ENCODE data around the gene BCR. TPM values are rescaled to one million over a fixed set of nuclear protein-coding genes. Genes with fewer than 3 reads are reported as not detected.

BCR gene
- total and polyA plus RNA-seq, 7 donors, result 2.7 to 7.7 (median 6.5) TPM

- Histone ChIP-seq H3K36me3 (ENCODE audit: insufficient read depth in 1 of 2, low read depth in 1 of 2) (no peaks in the 10 kb centered on the region), H3K27me3 (ENCODE audit: insufficient read depth in 3 of 3, low read length in 2 of 3) (peaks cover 0 to 6% (median 5%) of the 10 kb centered on the region in 3 donors), H3K4me1 (no peaks in the 10 kb centered on the region), H3K4me3 (no peak overlapping the region), H3K27ac (no peak overlapping the region), H3K9me3 (no peaks in the 10 kb centered on the region)
- no peak for ATAC-seq
- intact Hi-C loops (cut with DNase I), result no loop called here
- TF ChIP-seq, protein P1, sequence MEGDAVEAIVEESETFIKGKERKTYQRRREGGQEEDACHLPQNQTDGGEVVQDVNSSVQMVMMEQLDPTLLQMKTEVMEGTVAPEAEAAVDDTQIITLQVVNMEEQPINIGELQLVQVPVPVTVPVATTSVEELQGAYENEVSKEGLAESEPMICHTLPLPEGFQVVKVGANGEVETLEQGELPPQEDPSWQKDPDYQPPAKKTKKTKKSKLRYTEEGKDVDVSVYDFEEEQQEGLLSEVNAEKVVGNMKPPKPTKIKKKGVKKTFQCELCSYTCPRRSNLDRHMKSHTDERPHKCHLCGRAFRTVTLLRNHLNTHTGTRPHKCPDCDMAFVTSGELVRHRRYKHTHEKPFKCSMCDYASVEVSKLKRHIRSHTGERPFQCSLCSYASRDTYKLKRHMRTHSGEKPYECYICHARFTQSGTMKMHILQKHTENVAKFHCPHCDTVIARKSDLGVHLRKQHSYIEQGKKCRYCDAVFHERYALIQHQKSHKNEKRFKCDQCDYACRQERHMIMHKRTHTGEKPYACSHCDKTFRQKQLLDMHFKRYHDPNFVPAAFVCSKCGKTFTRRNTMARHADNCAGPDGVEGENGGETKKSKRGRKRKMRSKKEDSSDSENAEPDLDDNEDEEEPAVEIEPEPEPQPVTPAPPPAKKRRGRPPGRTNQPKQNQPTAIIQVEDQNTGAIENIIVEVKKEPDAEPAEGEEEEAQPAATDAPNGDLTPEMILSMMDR (IDR thresholded peaks at IDR 0.05), result no peak
- no peak for DNase-seq
- 75 to 79% (median 76%) methylated on average over 6 of the region's 6 CpGs for WGBS, 3 donors
These were observed 14.1 kb upstream of the BCR start for GRCh38 chr22:23166042-23166831.

GRCh38 chr22:23166841-23167616 lies 13.3 kb upstream of the BCR start:
- 64 to 78% (median 77%) methylated on average over 10 of the region's 10 CpGs for WGBS, 3 donors
- DNase-seq (no peak), ATAC-seq (no peak)
- Histone ChIP-seq H3K4me3 (no peak overlapping the region), H3K9me3 (no peaks in the 10 kb centered on the region), H3K27me3 (ENCODE audit: insufficient read depth in 3 of 3, low read length in 2 of 3) (peaks cover 0 to 6% (median 5%) of the 10 kb centered on the region in 3 donors), H3K27ac (no peak overlapping the region), H3K4me1 (no peaks in the 10 kb centered on the region), H3K36me3 (ENCODE audit: insufficient read depth in 1 of 2, low read depth in 1 of 2) (no peaks in the 10 kb centered on the region)
- TF ChIP-seq, protein P1 (IDR thresholded peaks at IDR 0.05), result no peak
- intact Hi-C loops (cut with DNase I), result no loop called here

GRCh38 chr22:23168391-23169042 lies 11.8 kb upstream of the BCR start:
- 78 to 88% (median 80%) methylated on average over 9 of the region's 9 CpGs for WGBS, 3 donors
- intact Hi-C loops (cut with DNase I), result no loop called here
- Histone ChIP-seq H3K27ac (no peak overlapping the region), H3K27me3 (ENCODE audit: insufficient read depth in 3 of 3, low read length in 2 of 3) (peaks cover 0 to 6% (median 5%) of the 10 kb centered on the region in 3 donors), H3K9me3 (no peaks in the 10 kb centered on the region), H3K4me1 (no peaks in the 10 kb centered on the region), H3K36me3 (ENCODE audit: insufficient read depth in 1 of 2, low read depth in 1 of 2) (no peaks in the 10 kb centered on the region), H3K4me3 (no peak overlapping the region)
- TF ChIP-seq, protein P1 (IDR thresholded peaks at IDR 0.05), result no peak
- DNase-seq, result no peak
- no peak for ATAC-seq

DNA sequence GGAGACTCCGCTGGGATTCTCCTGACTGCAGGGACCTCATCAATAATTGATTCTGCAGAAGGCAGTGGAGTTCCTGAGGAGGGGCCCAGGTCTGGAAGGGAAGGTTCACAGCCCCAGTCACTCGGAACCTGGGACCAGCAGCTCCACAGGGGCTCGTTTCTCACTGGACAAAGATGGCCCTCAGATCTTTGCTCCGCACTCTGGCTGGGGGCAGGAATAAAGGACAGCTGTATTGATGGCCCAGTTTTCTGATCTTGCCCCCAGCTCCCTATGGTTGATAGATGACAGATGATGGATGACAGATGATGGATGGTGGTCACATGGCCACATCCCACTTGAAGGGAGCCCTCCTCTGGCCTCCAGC lies 11.3 kb upstream of the BCR start:
- H3K4me3 ChIP-seq, result no peak overlapping the region
- ATAC-seq (no peak), DNase-seq (no peak)
- whole genome bisulfite sequencing, 3 donors, result 93 to 97% (median 94%) methylated on average over 4 of the region's 4 CpGs
- H3K27ac ChIP-seq, result no peak overlapping the region
- intact Hi-C loops (cut with DNase I), result no loop called here
- H3K4me1 ChIP-seq, result no peaks in the 10 kb centered on the region
- H3K36me3 ChIP-seq (ENCODE audit: insufficient read depth in 1 of 2, low read depth in 1 of 2), result no peaks in the 10 kb centered on the region
- peaks cover 0 to 6% (median 5%) of the 10 kb centered on the region in 3 donors for H3K27me3 ChIP-seq (ENCODE audit: insufficient read depth in 3 of 3, low read length in 2 of 3)
- TF ChIP-seq, protein P1 (IDR thresholded peaks at IDR 0.05), result no peak
- no peaks in the 10 kb centered on the region for H3K9me3 ChIP-seq
